Pons (tissue), 1 donor: ENCODE data around the gene ZNF526.
"Not testable (repeated sequence)": the region's sequence is repeated elsewhere in the genome, so short reads cannot be mapped to it uniquely, and the experiment has no call there.

ENCODE experiments used
- DNase-seq: peaks from one replicate; pipeline ENCODE4 v3.0.0-alpha.2; 2016; ENCODE audit warnings: low spot score

Gene ZNF526

GRCh38 chr19:42247640-42248199, 27.6 kb downstream of the ZNF526 start:
- no peak for DNase-seq

- no peak for DNase-seq
Measured at GRCh38 chr19:42248270-42249148, 28.4 kb downstream of the ZNF526 start.

DNA sequence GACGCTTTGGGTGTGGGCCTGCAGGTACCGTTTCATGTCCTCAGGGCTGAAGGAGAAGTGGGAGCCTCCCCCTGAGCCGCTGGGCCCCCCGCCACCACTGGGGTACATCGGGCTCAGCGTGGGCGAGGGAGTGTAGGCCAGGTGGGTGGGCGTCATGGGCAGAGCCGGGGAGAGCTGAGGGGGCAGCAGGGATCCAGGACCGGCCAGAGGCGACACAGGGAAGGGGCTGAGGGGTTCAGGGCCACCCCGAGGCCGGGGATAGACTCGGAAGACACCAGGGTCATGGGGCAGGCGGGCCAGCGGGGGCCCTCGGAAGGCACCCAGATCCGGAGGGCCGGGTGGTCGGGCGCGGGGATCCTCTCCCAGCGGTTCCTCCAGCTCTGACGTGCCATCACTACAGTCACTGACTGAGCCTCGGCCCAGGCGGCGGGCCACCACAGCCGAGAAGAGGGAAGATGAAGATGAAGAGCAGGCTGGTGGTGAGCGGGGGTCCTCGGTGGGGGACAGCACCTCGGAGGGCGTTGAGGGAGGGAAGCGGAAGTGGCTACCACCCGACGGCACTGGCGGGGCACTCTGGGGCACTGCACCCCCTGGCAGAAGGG, 29.1 kb downstream of the ZNF526 start:
- no peak for DNase-seq

- no peak for DNase-seq
Measured at GRCh38 chr19:42249769-42250168, 29.7 kb downstream of the ZNF526 start.

DNA sequence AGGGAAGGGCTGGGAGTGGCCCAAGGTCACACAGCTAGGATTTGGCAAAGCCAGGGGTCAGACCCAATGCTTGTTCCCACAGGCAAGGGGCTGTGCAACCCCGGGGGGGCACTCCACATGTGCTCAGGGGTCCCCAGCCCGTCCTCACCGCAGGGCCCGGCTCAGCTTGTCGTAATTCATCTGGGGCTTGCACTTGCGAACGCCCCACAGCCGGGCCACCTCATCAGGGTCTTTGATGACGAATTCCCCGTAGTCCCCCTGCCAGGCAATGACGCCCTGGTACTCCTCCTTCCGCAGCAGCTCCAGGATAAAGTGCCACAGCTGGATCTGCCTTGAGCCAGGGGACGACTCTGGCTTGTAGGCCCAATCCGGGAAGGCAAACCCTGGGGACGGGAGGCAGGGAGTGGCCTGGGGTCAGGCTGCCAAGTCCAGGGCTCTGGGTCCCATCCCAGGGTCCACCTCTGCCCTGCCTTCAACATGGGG, 30.1 kb downstream of the ZNF526 start:
- DNase-seq = no peak

DNA sequence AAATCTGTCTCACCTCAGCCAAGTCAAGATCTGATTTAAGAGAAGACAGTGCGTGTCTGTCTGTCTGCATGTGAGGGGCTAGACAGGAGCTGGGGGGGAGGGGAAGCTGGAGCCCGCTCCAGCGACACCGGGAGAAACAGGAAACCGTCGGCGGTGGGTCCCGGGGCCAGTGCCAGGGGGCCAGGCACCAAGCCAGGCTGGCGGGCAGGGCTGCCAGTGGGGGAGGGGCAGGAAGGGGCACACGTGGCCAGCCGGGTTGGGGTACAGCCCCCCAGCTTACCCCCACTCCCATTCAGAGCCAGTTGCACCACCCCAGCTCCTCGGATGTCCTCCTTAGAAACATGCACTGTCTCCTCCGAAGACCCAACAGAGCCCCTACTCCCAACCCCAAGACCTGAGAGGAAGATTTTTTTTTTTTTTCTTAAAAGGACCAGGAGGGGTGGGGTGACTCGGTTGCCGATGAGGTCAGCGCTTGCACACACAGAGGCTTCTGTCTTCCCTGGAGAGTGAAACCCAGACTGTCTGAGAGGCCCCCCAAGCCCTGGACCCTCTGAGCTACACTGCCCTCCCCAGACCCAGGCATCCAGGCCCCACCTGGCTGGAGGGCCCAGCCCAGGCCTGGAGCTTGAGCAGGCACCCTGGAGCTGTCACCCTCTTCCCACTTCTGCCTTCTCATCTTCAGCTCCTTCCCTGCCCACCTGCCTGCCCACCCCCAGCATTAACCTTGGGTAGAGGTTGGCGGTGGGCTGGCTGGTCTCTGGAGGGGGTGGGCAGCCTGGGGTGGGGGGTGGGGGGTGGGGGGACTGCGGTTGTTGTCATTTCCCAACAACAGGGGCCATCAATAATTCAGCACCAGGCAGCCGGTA, 30.8 kb downstream of the ZNF526 start:
- DNase-seq = peak; percentile 66

DNA sequence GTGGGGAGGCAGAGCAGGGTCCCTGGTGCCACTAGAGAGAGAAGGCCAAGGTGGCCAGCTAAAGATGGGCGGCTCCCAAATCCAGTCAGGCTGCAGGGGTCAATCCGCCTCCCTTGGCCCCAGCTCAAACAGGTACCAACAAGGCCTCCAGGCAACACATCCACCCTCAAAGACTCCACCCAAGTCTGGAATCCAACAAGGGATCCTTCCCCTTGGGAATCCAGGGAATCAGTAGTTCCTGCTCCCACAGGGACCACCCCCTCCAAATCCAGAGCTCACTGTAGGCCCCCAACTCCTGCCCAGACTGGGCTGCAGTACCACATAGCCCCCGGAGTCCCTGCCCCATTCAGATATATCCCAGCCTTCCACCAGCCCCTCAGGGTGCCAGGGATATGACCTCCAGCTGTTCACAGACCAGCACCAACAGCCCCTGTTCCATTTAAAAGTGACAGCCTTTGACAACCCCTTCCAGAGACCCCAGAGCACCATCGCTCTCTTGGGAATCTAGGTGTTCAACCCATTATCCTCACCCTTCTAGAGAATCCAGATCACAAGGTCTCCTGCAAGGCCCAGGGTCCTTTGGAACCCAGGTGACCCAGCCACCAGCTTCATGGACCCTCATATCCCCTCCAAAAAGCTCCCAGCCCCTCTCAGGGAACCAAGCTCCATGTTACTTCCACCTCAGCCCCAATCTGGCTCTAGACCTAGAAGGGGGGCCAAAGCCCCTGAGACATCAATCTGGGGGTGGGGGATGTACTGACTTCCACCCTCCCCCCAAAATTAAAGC, 31.7 kb downstream of the ZNF526 start:
- DNase-seq = peak; percentile 22

GRCh38 chr19:42252365-42253244, 32.5 kb downstream of the ZNF526 start:
- DNase-seq = peak; percentile 92

- peak; percentile 29 for DNase-seq
Measured at GRCh38 chr19:42253245-42254088, 33.4 kb downstream of the ZNF526 start.

DNA sequence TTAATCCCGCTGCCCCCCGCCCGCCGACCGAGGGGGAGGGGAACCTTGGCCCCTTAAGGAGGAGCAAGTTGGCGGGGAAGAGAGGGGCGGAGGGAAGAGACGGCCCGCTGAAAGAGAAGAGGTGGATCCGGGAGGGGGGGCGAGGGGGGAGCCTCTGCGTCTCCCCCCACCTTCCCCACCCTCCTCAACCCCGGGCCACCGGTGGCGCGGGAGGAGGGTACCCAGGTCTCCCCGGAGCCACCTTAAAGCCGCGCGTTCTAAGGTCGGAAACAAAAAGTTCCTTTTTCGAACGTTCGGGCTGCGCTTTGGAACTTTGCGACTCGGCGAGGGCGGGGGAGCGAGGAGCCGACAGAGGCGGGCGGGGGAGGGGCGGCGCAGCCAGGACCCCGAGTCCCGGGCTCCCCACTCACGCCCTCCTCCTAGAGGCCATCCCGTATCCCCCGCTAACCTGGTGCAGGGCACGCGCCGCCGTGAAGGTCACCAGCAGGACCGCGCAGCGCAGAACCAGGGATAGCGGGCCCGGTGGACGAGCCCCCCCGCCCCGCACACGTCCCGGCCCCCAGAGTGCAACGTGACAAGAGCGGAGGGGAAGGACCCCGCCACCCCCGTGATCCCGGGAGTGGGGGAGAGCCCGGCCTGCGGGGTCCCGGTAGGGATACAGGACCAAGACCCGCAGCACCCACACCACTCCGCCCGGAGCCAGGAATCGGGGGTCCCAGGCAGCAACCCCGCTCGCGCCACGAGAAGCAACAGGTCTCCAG, 34.2 kb downstream of the ZNF526 start:
- DNase-seq = peak; percentile 82

DNA sequence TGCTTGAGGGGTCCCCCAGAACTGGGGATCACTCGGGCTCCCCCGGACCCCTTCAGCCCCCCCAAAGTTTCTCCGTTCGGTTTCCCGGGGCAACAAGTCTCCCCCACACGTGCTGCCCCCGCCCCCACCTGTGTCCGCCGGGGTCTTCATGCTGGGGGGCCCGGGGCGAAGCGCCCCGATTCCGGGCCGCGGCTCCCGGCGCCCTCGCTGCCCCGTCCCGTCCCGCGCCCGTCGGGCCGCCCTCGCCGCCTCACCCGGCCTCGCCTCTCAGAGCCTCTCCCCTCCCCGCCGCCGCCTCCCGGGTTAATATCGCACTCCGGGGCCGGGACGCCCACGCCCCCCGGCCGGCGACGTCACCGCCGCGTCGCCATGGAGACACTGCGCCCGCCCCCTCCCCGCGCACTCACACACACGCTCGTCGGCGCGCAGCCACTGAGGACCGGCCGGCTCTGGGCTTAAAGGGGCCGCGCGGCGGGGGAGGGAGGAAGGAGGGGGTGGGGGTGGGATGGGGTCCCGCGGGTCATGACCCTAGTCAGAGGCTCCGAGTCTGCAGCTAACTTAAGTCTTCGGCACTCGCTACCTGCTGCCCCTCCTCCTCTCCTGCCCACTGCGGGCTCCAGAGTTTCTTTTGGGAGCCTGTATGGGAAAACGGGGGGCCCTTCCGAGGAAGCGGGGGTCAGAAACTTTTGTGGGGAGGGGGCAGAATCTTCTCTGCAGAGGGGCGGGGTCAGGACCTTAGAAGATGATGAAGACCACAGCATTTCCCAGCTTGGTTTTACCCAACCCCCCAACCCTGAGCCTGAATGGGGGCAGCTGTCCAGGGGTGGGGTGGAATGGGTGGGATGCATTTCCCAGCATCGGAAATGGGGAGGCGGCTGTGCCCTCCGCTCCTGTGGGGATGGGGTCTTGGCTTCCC, 35.0 kb downstream of the ZNF526 start, which contains the start of gene ERF:
ERF (minus strand) TSS at position 279 of the 916 bp plus-strand sequence; CDS start at position 150, 129 bp downstream.
- DNase-seq = peak; percentile 86

DNA sequence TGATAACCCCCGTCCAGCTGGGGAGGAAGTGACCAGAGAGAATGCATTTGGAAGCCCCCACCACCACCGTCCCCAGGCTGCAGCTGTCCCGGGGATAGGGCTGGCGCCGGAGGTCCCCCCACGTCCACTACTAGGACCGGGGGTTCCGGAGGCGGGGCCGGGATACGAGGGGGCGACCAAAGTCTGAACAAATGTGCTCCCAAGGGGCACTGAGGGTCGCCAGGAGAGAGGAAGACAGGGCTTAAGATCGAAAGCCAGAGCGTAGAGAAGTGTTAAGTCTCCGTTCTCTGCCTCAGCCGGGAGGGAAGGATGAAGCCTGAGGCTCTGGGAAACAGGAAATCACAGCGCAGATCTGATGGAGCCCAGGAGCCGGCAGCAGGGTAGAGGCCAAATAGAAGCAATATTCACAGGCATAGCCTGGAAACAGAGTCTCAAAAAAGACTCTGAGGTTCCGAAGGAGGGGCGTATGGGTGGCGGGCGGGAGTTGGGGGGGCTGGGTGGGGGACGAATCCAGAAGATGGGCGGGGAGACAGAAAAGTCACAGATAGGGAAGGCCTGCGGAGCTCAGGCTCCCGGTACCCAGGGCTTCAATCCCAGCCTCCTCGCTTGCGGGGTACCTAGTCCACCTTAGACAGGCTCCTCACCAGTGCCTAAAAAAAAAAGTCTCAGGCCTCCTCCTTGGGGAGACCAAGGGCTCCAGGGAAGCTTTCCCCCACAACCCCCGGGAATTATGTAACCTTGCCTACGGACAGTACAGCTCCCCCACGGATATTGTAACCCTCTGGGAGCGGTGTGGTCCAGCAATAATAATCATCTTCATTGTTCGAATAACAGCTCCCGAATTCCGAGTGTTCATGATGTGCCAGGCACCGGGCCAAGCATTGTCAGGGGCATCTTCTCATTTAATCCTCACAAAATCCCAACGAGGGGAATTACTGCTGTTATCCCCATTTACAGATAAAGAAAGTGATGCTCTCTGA, 35.9 kb downstream of the ZNF526 start:
- DNase-seq = peak; percentile 66

GRCh38 chr19:42257842-42258241, 37.7 kb downstream of the ZNF526 start:
- not testable (repeated sequence) for DNase-seq

DNA sequence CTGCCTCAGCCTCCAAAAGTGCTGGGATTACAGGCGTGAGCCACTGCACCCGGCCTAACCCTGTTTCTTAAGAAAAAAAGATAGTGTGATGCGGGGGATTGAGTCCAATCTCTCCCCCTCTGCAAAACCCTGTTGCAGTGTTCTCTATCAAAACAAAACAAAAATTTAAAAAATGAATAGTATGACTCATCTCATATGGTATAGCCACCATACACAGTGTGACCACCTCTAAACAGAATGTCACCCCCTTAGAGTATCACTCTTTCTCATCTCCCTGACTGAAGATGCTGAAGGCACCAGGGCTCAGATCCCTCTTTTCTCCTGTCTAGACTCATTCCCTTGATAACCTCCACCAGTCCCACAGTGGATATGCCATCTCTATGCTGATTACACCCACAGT, 41.7 kb downstream of the ZNF526 start:
- no peak for DNase-seq

- not testable (repeated sequence) for DNase-seq
Measured at GRCh38 chr19:42266105-42266504, 46.0 kb downstream of the ZNF526 start.
